ENCODE results near the gene PJA2.

DNA sequence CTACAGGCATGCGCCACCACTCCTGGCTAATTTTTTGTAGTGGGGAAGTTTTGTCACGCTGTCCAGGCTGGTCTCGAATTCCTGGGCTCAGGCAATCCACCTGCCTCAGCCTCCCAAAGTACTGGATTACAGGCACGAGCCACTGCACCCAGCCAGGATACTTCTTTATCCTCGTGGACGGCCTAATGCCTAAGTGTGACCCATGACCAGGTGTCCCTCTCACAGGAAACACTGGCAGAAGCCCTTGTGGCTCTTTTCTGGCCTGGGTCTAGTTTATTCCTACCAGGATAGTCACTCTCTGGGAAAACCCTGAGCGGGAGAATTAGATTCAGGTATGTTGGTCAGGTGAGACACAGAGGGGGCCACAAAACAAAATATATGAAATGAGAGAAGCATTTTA is 90.4 kb downstream of the PJA2 start:
- TF ChIP-seq MXI1 (conservative IDR thresholded peaks at IDR 0.05; ENCODE audit: poor library complexity, severe bottlenecking) (no peak), SMC3 (conservative IDR thresholded peaks at IDR 0.05; ENCODE audit: poor library complexity) (no peak)
- TF ChIP-seq, protein P1, sequence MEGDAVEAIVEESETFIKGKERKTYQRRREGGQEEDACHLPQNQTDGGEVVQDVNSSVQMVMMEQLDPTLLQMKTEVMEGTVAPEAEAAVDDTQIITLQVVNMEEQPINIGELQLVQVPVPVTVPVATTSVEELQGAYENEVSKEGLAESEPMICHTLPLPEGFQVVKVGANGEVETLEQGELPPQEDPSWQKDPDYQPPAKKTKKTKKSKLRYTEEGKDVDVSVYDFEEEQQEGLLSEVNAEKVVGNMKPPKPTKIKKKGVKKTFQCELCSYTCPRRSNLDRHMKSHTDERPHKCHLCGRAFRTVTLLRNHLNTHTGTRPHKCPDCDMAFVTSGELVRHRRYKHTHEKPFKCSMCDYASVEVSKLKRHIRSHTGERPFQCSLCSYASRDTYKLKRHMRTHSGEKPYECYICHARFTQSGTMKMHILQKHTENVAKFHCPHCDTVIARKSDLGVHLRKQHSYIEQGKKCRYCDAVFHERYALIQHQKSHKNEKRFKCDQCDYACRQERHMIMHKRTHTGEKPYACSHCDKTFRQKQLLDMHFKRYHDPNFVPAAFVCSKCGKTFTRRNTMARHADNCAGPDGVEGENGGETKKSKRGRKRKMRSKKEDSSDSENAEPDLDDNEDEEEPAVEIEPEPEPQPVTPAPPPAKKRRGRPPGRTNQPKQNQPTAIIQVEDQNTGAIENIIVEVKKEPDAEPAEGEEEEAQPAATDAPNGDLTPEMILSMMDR (IDR thresholded peaks at IDR 0.05; ENCODE audit: poor library complexity, severe bottlenecking): no peak
